Occipital lobe (tissue), 2 donors: ENCODE data around the gene KRTAP10-8. TPM values are rescaled to one million over a fixed set of nuclear protein-coding genes. Genes with fewer than 3 reads are reported as not detected.
"Not testable (repeated sequence)": the region's sequence is repeated elsewhere in the genome, so short reads cannot be mapped to it uniquely, and the experiment has no call there.

ENCODE experiments used
- DNase-seq: peaks from one replicate; lab custom pipeline; 2025; lab: John Stamatoyannopoulos, UW
- total RNA-seq: library from RNA; depleted of rRNA; stranded (reverse); fragments of >200 nt; gene quantifications from one replicate; pipeline ENCODE4 v1.2.3, GENCODE V29; 2014

The KRTAP10-8 gene
- total RNA-seq, 1 donor from 2014 or later, result not detected

DNA sequence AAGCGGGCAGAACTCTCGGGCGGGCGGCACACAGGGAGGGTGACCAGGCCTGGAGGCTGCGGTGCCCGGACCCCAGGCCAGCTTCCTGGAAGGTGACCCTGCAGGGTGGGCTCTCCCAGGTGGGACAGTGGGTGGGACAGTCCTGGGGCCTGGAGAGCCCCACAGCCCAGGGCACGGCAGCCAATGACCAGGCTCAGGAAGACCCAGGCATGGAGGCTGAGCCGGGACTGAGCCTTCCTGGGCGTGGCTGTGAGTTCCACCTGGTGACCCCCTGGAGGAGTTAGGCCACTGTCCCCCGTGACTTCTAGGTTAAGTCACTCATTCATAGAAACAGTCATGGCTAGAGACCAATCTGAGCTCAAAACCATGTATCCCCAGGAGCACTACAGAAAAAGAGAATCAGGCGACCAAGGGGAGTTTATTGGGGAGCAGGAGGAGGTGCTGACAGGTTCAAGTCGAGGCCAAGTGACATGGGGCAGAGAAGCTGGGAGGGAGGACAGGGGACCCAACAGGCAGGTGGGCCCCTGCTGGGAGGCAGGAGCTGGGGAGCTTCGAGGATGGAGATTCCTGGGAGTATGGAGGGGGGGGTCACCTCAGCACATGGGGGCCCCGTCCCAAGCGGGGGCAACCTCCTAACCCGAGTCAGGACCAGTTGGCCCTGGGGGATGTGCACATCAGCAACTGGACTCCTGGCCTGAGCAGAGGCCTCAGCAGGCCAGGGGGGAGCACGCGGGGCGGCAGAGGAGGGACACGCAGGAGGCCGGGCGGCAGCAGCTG lies 32.6 kb upstream of the KRTAP10-8 start:
- no peak for DNase-seq

DNA sequence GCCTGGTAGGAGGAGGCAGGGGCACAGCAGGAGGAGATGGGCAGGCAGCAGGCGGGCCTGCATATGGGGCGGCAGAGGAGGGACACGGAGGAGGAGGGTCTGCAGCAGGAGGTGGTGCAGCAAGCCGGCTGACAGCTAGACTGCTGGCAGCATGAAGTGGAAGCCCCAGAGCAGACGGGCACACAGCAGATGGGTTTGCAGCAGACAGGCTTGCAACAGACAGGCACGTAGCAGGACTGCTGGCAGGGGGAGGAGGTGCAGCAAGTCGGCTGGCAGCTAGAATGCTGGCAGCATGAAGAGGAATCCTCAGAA lies 32.1 kb upstream of the KRTAP10-8 start:
- DNase-seq, result no peak

DNA sequence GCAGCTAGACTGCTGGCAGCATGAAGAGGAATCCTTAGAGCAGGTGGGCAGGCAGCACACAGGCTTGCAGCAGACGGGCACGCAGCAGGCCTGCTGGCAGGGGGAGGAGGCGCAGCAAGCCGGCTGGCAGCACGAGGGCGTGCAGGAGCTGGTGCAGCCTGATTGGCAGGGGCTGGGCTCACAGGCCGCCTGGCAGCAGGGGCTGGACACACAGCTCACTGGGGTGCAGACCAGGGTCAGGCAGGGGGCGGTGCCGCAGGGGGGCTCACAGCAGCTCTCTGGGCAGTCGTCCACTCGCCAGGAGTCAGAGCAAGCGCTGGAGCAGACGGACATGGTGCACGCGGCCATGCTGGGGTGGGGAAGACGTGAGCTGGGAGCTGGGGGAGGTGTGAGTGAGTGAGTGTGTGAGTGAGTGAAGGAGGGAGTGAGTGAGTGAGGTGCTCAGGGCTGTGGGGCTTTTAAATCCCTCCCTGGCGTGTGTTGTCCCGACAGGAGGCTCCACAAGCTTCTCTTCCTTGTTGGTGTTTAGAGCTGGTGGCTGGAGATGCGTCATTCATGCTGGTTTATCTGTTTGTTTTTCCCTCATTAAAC lies 31.6 kb upstream of the KRTAP10-8 start, which contains the start of gene KRTAP10-5:
TSS of gene KRTAP10-5 (minus strand) at position 374 of the 591 bp plus-strand sequence. CDS start at position 348, 26 bp downstream.
- not testable (repeated sequence) for DNase-seq

DNA sequence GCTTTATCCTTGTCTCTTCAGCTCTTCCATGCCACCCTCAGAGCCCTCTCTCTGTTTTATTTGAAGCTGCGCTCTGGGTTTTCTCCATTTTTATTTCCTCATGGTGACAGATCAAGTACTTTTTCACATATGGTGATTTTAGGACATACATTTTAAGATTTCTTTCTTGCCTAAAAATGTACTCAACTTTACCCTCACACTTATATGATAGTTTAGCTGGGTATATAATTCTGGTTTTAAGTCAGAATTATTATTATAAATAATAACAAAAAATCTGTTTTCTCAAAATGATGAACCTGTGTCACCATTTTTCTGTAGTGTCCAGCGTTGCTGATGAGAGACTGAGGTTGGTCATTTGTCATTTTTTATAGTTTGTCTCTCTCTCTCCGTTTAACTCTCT lies 30.7 kb upstream of the KRTAP10-8 start:
- no peak for DNase-seq

DNA sequence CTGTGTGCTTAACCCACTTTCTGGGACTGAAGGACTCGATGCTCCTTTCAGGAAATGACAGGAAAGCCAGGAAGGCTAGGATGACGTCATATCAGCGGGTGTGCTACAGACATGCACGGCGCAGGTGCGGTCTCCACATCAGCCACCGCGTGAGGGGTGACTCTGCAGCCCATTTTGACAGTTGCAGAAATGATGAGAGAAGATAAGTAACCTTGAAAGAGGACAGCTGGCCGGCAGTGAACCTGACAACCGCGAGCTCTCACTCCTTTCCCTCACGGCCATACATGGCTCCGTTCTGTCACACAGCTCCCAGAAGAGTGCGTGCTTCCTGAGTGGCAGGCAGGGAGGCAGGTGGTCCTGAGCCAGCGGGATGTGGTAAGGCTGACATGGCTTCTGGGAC lies 29.8 kb upstream of the KRTAP10-8 start:
- DNase-seq, result no peak

DNA sequence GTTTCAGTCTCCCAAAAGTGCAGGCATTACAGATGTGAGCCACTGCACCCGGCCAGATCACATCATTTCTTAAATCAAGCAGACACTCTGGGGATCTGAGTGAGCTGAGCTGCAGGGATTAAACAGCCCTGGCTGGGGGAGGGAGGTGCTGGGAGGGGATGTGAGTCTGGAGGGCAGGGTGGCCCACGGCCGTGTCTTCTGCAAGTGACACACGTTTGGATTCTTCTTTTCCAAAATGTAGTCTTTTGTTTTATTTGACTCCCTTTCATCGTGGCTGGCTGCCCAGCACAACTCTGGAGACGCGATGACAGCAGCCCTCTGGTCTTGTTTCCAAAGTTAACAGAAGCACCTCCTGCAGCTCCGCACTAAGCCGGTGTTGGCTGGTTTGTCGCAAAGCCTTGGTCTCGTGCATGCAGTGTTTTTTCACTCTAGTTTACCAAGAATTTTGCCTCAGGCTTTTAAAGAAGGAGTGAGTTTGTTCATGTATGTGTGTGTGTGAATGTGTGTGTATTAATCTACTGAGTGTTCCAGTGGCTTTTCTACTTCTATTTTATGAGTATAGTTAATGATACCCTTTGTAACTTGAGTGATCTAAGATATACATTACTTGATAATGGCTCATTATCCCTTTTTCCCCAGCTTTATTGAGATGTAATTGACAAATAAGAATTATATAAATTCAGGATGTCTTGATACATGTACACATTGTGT lies 28.6 kb upstream of the KRTAP10-8 start:
- DNase-seq, result no peak

DNA sequence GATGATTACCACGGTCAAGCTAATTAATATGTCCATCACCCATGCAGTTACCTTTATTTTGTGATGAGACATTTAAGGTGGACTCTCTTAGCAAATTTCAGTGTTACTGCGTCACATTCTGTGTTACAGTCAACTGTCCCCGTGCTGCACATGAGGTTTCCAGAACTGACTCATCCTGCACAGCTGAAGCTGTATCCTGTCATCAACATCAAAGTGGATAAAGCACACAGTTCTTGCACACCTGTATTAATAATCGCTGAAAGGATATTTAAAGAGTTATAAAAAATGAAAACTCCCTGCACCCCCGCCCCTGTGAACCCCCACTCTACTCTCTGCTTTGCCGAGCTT lies 28.1 kb upstream of the KRTAP10-8 start:
- DNase-seq, result no peak

DNA sequence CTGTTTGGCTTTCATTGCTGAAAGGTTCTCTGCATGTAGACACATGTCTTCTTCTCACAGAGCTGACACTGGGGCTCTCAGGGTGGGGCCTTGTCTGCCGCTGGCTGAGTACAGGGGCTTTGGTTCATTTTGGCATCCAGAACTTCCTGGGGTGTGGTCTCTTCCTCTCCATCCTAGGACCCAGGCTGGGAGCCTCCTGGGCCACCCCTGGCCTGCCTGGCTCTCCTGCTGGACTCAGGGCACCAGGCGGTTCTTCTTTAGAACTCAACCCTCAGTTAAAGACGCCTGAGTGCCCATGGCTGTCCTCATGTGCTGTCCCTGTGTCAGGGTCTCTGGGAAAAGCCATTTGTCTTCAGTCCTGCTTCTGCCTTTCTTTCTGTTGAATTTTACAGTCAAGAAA lies 26.0 kb upstream of the KRTAP10-8 start:
- no peak for DNase-seq

DNA sequence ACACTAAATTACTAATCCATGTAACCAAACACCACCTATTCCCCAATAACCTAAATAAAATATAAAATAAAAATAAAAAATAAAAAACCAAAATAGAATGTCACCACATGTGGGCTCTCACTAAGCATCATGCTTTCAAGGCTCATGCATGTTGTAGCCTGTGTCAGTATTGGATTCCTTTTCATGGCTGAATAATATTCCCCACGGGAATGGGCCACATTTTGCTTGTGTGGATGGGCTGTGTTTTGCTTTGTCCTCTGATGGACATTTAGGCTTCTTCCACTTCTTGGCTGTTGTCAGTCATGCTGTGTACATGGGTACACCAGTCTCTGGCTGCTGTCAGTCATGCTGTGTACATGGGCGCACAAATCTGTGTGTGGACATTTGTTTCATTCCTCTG lies 22.8 kb upstream of the KRTAP10-8 start:
- no peak for DNase-seq

DNA sequence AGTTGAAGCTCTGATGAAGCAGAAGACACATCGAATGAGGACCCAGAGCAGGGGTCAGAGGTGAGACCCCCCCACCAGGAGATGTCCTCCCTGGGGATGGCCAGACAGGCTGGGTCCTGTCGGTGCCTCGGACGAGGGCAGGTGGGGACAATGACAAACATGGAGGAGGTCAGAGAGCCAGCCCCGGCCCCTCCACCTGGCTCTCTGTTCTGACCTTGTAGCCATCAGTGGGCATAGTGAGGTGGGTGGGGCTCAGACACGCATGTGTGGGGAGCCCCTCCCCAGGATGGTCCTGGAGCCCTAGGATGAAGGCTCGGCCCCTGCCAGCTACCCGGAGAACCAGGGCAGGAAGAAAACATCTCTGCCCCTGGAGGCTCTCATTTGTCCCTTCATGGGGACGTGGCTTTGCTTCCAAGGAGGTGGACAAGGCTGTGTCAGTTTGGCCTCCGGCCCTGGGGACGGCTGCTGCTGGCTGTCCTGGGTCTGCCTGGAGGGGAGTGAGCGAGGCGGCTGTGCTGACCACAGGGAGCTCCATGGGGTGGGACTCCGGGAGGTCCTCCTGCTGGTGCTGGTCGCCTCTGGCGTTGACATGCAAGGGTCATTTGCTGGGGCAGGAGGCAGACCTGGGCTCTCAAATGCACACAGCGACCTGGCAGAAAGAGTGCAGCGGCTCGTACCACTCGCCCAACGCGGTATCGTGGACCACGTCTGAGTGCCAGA lies 22.1 kb upstream of the KRTAP10-8 start:
- DNase-seq, result no peak

DNA sequence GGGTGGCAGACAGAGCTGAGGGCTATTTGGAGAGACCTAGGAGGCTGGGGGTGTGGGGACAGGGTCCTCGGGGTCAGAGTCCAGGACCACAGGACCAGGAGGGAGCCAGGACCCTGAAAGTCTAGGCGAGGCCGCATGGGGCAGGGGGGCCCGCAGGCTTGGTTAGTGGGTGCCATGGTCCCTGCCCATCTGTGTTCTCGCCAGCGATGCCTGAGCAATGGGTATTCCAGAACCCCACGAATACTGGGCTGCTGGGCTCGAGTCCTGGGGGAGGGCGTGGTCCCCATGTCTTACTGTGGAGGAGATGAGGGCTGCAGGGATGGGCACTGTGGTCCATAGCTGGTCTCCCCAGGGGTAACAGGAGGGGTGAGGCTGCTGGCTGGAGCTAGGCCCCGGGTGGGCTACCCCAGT lies 21.6 kb upstream of the KRTAP10-8 start:
- DNase-seq, result no peak

DNA sequence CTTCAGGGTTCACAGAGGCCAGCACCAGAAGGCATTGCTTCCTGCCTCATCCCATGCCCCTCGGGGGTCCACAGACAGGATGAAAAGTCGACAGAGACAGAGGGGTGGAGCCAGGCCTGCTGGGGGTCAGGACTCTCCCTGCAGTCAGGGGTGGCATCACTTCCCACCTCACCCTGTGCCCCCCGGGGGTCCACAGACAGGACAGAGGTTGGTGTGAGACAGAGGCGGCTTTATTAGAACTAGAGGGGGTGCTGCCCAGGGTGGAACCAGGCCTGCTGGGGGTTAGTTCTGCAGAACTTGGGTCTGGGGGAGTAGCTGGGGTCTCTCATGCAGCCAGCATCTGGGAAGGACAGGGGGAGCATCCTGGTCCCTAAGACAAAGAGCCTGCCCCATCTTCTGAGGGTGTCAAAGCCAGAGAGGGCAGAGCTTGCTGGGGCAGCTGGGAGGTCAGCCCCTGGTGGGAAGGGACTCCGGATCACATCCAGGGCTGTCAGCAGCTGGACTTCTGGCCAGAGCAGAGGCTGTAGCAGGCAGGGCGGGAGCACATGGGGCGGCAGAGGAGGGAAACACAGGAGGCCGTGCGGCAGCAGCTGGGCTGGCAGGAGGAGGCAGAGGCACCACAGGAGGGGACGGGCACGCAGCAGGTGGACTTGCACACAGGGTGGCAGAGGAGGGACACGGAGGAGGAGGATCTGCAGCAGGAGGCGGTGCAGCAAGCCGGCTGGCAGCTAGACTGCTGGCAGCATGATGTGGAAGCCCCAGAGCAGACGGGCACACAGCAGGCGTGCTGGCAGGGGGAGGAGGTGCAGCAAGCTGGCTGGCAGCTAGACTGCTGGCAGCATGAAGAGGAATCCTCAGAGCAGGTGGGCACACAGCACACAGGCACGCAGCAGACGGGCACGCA lies 20.7 kb upstream of the KRTAP10-8 start:
- DNase-seq, result not testable (repeated sequence)

DNA sequence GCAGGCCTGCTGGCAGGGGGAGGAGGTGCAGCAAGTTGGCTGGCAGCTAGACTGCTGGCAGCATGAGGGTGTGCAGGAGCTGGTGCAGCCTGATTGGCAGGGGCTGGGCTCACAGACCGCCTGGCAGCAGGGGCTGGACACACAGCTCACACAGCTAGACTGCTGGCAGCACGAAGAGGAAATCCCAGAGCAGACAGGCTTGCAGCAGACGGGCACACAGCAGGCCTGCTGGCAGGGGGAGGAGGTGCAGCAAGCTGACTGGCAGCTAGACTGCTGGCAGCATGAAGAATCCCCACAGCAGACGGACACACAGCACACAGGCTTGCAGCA lies 20.1 kb upstream of the KRTAP10-8 start:
- DNase-seq, result not testable (repeated sequence)

DNA sequence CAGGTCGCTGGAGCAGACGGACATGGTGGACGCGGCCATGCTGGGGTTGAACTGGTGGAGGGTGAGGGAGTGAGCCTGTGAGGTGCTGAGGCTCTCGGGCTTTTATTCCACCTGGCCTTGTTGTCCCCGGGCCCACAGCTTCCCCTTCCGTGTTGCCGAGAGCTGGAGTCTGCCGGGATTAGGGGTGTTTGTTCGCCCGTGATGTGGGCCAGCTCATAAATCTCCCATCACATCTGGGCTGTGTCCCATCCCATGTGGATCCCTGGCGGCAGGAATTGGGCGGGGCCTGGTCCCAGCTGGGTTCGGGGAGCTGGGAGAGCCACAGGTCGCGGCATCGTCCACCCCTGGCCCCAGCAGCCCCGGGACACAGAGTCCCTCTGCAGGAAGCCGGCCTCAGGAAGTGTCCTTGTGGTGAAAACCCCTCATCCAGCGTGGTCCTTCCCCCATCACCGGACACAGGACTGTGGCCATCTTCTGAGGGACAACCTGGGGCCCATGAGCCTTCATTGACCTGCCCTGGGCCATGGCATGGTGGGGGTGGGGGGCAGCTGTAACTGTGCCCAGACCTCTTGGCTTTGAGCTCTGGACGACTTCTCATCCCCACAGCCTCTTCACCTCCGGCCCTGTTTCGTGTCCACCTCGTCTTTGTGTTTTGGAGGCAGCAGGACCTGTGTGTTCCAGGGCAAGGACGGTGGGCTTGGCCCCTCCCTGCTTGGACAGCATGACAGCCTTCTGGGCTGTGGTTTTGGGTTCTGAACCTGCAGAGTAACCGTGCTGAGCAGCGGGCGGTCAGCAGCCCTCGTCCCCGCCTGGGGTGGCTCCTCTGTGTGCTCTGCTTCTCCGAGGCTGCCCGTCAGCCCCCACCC lies 19.2 kb upstream of the KRTAP10-8 start, which contains the start of gene KRTAP10-6:
TSS of gene KRTAP10-6 (minus strand) at position 60 of the 866 bp plus-strand sequence. CDS start at position 39, 21 bp downstream.
- no peak for DNase-seq

DNA sequence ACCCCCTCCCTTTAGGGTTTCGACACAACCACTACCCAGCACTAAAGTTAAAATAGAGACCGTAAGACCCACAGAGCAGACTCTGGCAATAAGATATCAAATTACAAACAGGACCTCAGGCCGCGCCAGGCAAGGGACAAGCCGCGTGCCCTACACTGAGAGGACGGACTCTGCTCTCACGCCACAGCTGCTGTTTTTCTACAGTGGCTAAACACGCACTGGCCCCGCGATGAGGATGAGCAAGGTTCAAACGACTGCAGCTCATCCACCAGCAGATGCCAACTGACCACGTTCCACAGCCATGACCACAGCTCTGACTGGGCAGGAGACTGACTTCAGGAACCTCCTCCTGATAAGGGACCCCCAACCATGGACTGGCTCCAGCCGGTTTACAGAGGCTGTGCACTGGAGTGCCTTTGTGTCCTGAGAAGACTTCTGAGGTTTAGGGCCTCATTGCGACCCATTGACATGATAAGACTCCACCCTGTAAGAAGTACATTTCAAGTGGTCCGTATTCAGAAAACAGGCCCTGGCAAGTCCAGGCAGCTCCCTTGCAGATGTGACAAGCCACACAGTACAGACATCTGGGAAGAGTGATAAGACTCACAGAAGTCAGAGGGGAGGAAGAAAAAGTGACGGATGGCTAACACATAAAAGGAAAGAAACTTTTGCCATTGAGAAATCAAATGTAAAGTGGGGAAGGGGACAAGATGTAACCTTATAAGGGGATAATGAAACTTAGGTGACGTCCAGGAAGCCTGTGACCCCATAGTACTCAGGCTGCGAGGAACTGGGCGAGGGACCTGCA lies 18.1 kb upstream of the KRTAP10-8 start:
- DNase-seq, result no peak

DNA sequence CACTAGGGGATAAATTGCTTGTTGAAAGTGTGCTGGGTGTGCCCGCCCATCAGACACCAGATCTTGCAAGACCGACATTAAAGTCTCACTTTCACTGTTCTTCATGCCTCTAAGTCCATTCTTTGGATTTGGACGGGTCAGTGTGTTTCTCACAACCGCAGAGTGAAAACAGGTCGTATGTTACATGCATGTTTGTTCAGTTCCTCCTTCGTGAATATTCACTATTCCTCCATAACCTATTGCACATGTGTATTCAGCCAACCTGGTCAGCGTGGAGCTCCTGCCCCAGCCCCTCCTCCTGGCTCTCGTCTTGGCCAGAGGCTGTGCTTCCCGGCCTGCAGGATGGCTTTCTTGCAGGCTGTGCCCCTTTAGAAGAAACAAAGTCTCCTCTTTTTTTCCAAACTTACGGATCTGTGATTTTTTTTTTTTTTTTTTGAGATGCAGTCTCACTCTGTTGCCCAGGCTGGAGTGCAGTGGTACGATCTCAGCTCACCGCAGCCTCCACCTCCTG lies 17.4 kb upstream of the KRTAP10-8 start:
- no peak for DNase-seq

DNA sequence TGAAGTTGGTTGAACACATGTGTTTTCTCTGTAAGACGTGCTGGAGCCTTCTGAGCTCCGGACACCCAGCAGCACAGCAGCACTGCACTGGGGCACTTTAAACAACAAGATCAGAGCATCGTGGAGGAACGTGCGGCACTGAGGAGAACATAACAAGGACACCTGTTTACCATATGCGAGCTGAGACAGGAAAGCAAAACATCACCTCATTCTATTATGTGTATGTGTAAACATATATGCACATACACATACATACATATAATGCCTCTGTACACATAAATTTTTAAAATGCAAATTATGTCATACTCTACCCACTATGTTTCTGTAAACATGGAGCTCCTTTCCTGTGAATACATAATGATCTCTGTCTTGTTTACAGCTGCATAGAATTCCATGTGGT lies 16.4 kb upstream of the KRTAP10-8 start:
- DNase-seq, result no peak

DNA sequence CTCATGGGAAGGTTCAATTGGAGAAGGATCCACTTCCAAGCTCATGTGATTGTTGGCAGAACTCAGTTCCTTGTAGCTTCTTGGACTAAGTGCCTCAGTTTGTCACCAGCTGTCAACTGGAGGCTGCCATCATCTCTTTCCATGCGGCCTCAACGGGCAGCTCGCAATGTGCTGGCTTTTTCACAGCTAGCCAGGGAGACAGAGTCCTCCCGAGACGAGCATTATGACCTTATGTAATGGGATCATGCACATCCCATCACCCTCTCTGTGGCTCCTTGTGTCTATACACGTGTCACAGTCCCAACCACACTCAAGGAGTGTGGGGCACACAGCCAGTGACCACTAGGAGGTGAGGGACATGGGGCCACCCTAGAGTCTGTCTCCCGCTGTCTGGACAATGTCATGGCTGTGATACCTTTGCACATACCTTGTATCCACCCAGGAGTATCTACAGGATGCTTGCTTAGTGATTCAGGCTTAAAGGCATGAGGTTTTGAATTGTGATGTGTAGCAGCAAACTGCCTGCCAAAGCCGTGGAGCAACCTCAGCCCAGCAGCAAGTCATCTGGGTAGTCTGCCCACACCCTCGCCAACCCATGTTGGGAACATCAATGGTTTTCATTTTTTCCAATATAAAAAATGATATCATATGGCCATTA lies 15.7 kb upstream of the KRTAP10-8 start:
- DNase-seq, result no peak
